ENCODE measurements around the gene CPXM1. TPM values are rescaled to one million over a fixed set of nuclear protein-coding genes. Genes with fewer than 3 reads are reported as not detected.

The CPXM1 gene
- total and polyA plus RNA-seq, 10 of the 15 experiments (the other 5 are each of a cell fraction or from before 2014, with no cell fraction given), result 0.22 to 3.9 (median 0.63) TPM; not detected in 2

DNA sequence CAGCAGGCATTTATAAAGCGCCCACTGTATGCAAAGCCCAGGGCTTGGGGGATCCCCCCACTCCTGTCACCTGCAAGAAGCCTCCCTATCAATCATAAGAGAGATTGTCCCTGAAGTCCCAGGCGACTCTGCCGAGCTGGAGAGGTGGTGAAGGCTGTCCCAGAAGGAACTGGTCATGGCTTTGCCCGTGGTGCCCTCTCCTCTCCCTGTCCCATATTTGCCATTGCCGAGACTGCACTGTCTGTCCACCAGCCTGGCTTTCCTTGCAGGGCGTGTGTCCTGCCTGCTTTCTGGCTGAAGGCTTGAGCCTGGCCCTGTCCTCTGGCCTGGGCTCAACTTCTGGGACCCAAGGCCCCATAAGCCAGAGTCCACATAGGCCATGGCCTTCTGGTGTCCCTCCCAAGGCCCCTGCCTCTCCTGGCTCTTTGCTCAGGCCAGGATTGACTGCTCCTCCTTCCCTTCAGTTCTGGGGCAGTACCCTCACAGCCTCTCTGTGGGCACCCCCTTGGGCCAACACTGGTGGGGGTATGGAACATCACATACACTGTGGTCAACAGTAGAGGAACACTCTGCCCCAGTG, 46.9 kb downstream of the CPXM1 start (continued):
- TF ChIP-seq NR2F1 (conservative IDR thresholded peaks at IDR 0.05), result no peak
- TF ChIP-seq, protein P1, sequence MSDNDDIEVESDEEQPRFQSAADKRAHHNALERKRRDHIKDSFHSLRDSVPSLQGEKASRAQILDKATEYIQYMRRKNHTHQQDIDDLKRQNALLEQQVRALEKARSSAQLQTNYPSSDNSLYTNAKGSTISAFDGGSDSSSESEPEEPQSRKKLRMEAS (IDR thresholded peaks at IDR 0.05; ENCODE audit: low read depth, low read length), result no peak
- TF ChIP-seq, protein P2, sequence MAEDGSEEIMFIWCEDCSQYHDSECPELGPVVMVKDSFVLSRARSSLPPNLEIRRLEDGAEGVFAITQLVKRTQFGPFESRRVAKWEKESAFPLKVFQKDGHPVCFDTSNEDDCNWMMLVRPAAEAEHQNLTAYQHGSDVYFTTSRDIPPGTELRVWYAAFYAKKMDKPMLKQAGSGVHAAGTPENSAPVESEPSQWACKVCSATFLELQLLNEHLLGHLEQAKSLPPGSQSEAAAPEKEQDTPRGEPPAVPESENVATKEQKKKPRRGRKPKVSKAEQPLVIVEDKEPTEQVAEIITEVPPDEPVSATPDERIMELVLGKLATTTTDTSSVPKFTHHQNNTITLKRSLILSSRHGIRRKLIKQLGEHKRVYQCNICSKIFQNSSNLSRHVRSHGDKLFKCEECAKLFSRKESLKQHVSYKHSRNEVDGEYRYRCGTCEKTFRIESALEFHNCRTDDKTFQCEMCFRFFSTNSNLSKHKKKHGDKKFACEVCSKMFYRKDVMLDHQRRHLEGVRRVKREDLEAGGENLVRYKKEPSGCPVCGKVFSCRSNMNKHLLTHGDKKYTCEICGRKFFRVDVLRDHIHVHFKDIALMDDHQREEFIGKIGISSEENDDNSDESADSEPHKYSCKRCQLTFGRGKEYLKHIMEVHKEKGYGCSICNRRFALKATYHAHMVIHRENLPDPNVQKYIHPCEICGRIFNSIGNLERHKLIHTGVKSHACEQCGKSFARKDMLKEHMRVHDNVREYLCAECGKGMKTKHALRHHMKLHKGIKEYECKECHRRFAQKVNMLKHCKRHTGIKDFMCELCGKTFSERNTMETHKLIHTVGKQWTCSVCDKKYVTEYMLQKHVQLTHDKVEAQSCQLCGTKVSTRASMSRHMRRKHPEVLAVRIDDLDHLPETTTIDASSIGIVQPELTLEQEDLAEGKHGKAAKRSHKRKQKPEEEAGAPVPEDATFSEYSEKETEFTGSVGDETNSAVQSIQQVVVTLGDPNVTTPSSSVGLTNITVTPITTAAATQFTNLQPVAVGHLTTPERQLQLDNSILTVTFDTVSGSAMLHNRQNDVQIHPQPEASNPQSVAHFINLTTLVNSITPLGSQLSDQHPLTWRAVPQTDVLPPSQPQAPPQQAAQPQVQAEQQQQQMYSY (CRISPR knock-in tag; IDR thresholded peaks at IDR 0.05), result no peak
- TF ChIP-seq SUPT20H (IDR thresholded peaks at IDR 0.05; ENCODE audit: borderline replicate concordance, control insufficient read depth, low read depth, low read length), result no peak
- no peak for TF ChIP-seq SP1 (IDR thresholded peaks at IDR 0.05; ENCODE audit: low read depth, low read length)
- no peak for TF ChIP-seq NRF1 (conservative IDR thresholded peaks at IDR 0.05; ENCODE audit: low read depth, low read length)
- TF ChIP-seq, protein P3, sequence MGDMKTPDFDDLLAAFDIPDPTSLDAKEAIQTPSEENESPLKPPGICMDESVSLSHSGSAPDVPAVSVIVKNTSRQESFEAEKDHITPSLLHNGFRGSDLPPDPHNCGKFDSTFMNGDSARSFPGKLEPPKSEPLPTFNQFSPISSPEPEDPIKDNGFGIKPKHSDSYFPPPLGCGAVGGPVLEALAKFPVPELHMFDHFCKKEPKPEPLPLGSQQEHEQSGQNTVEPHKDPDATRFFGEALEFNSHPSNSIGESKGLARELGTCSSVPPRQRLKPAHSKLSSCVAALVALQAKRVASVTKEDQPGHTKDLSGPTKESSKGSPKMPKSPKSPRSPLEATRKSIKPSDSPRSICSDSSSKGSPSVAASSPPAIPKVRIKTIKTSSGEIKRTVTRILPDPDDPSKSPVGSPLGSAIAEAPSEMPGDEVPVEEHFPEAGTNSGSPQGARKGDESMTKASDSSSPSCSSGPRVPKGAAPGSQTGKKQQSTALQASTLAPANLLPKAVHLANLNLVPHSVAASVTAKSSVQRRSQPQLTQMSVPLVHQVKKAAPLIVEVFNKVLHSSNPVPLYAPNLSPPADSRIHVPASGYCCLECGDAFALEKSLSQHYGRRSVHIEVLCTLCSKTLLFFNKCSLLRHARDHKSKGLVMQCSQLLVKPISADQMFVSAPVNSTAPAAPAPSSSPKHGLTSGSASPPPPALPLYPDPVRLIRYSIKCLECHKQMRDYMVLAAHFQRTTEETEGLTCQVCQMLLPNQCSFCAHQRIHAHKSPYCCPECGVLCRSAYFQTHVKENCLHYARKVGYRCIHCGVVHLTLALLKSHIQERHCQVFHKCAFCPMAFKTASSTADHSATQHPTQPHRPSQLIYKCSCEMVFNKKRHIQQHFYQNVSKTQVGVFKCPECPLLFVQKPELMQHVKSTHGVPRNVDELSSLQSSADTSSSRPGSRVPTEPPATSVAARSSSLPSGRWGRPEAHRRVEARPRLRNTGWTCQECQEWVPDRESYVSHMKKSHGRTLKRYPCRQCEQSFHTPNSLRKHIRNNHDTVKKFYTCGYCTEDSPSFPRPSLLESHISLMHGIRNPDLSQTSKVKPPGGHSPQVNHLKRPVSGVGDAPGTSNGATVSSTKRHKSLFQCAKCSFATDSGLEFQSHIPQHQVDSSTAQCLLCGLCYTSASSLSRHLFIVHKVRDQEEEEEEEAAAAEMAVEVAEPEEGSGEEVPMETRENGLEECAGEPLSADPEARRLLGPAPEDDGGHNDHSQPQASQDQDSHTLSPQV (IDR thresholded peaks at IDR 0.05), result no peak
